ENCODE data around the gene JARID2.

DNA sequence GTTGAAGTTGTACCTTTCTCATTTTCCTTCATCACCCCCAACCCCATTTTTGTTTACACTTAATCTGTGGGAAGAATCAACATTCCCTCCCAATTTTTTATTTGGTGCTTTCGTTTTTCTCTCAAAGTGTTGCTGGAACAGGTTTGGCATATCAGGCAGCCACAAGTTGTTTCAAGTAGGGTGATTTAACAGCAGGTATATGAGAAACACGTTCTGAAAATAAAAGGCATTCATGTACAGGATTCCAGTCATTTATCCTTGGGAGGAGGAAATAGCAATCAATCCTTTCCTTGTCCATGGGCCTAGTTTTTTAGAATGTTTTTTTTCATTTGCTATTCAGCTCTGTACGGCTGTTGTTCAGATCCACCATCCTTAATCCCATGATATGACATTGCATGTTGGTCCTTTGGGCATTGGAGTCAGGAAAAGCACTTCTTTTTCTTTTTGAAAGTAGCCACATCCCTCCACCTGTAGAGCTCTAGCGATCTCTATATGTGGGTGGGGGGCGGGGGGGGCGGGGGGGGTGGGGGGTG is 120.2 kb downstream of the JARID2 start:
- TF ChIP-seq, protein P1, sequence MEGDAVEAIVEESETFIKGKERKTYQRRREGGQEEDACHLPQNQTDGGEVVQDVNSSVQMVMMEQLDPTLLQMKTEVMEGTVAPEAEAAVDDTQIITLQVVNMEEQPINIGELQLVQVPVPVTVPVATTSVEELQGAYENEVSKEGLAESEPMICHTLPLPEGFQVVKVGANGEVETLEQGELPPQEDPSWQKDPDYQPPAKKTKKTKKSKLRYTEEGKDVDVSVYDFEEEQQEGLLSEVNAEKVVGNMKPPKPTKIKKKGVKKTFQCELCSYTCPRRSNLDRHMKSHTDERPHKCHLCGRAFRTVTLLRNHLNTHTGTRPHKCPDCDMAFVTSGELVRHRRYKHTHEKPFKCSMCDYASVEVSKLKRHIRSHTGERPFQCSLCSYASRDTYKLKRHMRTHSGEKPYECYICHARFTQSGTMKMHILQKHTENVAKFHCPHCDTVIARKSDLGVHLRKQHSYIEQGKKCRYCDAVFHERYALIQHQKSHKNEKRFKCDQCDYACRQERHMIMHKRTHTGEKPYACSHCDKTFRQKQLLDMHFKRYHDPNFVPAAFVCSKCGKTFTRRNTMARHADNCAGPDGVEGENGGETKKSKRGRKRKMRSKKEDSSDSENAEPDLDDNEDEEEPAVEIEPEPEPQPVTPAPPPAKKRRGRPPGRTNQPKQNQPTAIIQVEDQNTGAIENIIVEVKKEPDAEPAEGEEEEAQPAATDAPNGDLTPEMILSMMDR (conservative IDR thresholded peaks at IDR 0.05 in 1 of 2, IDR thresholded peaks at IDR 0.05 in 1 of 2; ENCODE audit: extremely low read depth in 1 of 2, insufficient read depth in 1 of 2, low read depth in 1 of 2, low read length in 2 of 2), result no peak
- TF ChIP-seq EZH2 (IDR thresholded peaks at IDR 0.05; ENCODE audit: borderline replicate concordance, low read length), result no peak

Data from mammary epithelial cell (primary cell).